Suprapubic skin (tissue), 4 donors: ENCODE data around the gene PPP1R9B. TPM values are rescaled to one million over a fixed set of nuclear protein-coding genes. Genes with fewer than 3 reads are reported as not detected.

ENCODE experiments used
- DNase-seq, 2 donors: peaks; one replicate each; pipeline ENCODE4 v3.0.0-alpha.2; 2019; ENCODE audit warnings: low spot score in 2 of 2
- H3K27ac ChIP-seq: fragments of 200-600 bp; sonication (generic); one replicate; pipeline ENCODE4 v1.5.1; 2019
- H3K27me3 ChIP-seq: fragments of 200-600 bp; sonication (generic); one replicate; pipeline ENCODE4 v1.5.1; 2019
- H3K36me3 ChIP-seq: fragments of 200-600 bp; sonication (generic); one replicate; pipeline ENCODE4 v1.5.1; 2019
- H3K4me1 ChIP-seq: fragments of 200-600 bp; sonication (generic); one replicate; pipeline ENCODE4 v1.5.1; 2019
- H3K4me3 ChIP-seq: fragments of 200-600 bp; sonication (generic); one replicate; pipeline ENCODE4 v1.5.1; 2019; ENCODE audit warnings: mild to moderate bottlenecking
- H3K9me3 ChIP-seq: fragments of 200-600 bp; sonication (generic); one replicate; pipeline ENCODE4 v1.5.1; 2019
- CTCF ChIP-seq, 2 donors: fragments of 200-600 bp in 1 of 2; fragments of 450-650 bp in 1 of 2; sonication (generic) in 1 of 2; IDR thresholded peaks; one replicate each; pipeline ENCODE4 v1.5.1; 2016 to 2019; ENCODE audit warnings: antibody characterized with exemption in 2 of 2, mild to moderate bottlenecking in 1 of 2, moderate library complexity in 1 of 2
- EP300 ChIP-seq: sonication (generic); formaldehyde crosslinking; IDR thresholded peaks from one replicate; pipeline ENCODE4 v1.6.1; 2017; ENCODE audit warnings: antibody characterized with exemption
- POLR2A ChIP-seq, 2 donors: fragments of 450-650 bp; IDR thresholded peaks; one replicate each; pipeline ENCODE4 v1.6.1; 2017; ENCODE audit warnings: antibody characterized with exemption in 2 of 2, mild to moderate bottlenecking in 2 of 2, moderate library complexity in 2 of 2
- POLR2AphosphoS5 ChIP-seq, 3 donors: sonication (generic); formaldehyde crosslinking; IDR thresholded peaks; one replicate each; pipeline ENCODE4 v1.6.1; 2017; ENCODE audit warnings: antibody characterized with exemption in 3 of 3
- WGBS: methylation state at CpG from one replicate; pipeline ENCODE4 v1.1.5; 2018; 5-methylcytosine and 5-hydroxymethylcytosine counted together
- total RNA-seq, 4 donors: library from RNA; depleted of rRNA; stranded (reverse); fragments of >200 nt; gene quantifications; one replicate each; pipeline ENCODE4 v1.1.0, GENCODE V29; 2016

Gene PPP1R9B
- total RNA-seq, 4 donors from 2014 or later: 21.5 to 26.2 (median 23.7) TPM

DNA sequence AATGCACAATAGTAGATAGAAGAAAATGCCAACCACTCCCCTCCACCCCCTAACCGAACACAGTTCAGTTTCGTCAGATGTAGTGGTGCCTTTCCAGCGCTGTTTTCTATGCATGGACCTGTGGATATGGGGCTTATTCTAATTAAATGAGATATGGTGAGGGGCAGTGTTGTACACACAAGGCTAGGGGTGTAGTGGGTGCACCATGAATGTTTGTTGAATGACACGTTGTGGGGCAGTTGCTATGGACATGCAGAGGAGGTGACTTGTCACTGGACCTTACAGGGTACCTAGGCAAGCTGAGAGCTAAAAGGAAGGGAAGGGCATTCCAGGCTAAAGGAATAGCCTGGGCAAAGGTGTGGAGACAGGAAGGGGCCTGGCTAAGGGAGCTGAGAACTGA, 51.9 kb downstream of the PPP1R9B start:
- peaks cover 68% of the 10 kb centered on the region for H3K4me1 ChIP-seq
- peaks cover 32% of the 10 kb centered on the region for H3K36me3 ChIP-seq
- no peak overlapping the region for H3K4me3 ChIP-seq
- WGBS: 77% methylated on average over 4 of the region's 4 CpGs
- DNase-seq: no peak
- TF ChIP-seq EP300 (no peak), POLR2AphosphoS5 (IDR thresholded peaks at IDR 0.05) (no peak), POLR2A (IDR thresholded peaks at IDR 0.05) (no peak), CTCF (IDR thresholded peaks at IDR 0.05) (no peak)
- H3K27me3 ChIP-seq: no peaks in the 10 kb centered on the region
- no peak overlapping the region for H3K27ac ChIP-seq
- H3K9me3 ChIP-seq: no peaks in the 10 kb centered on the region

DNA sequence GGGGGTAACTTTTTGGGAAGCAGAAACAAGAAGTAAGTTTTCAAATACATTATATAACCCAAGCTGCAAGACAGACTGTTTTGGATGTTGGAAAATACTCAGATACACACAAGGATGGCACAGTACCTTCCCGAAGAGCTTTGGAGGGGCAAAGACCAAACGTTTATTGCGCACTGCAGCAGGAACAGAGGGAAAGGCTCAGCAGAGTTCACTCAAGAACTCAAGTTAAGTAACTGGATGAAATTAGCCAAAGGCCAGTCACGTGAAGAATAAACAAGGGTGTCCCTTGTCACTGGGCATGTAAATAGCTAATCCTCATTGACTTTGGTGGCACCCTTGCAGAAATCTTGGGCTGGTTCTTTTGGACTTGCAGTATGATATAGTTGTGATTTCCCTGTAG, 52.6 kb downstream of the PPP1R9B start:
- TF ChIP-seq CTCF (IDR thresholded peaks at IDR 0.05) (no peak), POLR2A (IDR thresholded peaks at IDR 0.05) (no peak)
- no peaks in the 10 kb centered on the region for H3K9me3 ChIP-seq
- no peak overlapping the region for H3K4me3 ChIP-seq
- 75% methylated on average over 4 of the region's 4 CpGs for WGBS
- H3K27ac ChIP-seq: no peak overlapping the region
- H3K36me3 ChIP-seq: peaks cover 32% of the 10 kb centered on the region
- DNase-seq: no peak
- no peaks in the 10 kb centered on the region for H3K27me3 ChIP-seq
- H3K4me1 ChIP-seq: peaks cover 64% of the 10 kb centered on the region

GRCh38 chr17:50097455-50097854, 53.0 kb downstream of the PPP1R9B start:
- H3K27ac ChIP-seq: no peak overlapping the region
- no peaks in the 10 kb centered on the region for H3K9me3 ChIP-seq
- no peak overlapping the region for H3K4me3 ChIP-seq
- DNase-seq: no peak
- peaks cover 59% of the 10 kb centered on the region for H3K4me1 ChIP-seq
- TF ChIP-seq CTCF (IDR thresholded peaks at IDR 0.05) (no peak), POLR2A (IDR thresholded peaks at IDR 0.05) (no peak), EP300 (no peak), POLR2AphosphoS5 (IDR thresholded peaks at IDR 0.05) (no peak)
- no peaks in the 10 kb centered on the region for H3K27me3 ChIP-seq
- peaks cover 32% of the 10 kb centered on the region for H3K36me3 ChIP-seq
- WGBS: 81% methylated on average over 3 of the region's 7 CpGs

DNA sequence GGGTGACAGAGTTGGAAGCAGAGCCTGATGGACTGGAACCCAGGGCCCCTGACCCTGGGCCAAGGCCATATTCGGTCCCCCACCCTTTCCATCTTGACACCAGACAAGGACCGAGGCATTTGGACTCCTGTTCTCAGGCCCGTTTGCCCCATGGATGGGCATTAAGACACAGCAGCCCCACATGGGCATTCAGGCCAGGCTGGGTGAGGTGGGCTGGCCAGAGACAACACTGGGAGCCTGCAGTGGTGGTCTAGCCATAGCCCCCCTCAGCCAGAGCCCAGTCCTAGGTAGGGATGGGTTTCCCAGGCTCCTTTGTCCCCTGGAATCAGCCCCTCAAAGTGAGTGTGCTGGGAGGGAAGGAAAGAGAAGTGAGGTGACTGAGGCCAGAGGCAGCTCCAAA, 53.7 kb downstream of the PPP1R9B start:
- Histone ChIP-seq H3K9me3 (no peaks in the 10 kb centered on the region), H3K4me3 (peak overlapping the region; percentile 73), H3K27me3 (no peaks in the 10 kb centered on the region), H3K4me1 (peaks cover 52% of the 10 kb centered on the region), H3K36me3 (peaks cover 29% of the 10 kb centered on the region), H3K27ac (no peak overlapping the region)
- no peak for DNase-seq
- WGBS: 60% methylated on average over 1 of the region's 3 CpGs
- TF ChIP-seq POLR2A (IDR thresholded peaks at IDR 0.05) (no peak), EP300 (no peak), POLR2AphosphoS5 (IDR thresholded peaks at IDR 0.05) (no peak), CTCF (IDR thresholded peaks at IDR 0.05) (no peak)

- DNase-seq: no peak
- H3K9me3 ChIP-seq: no peaks in the 10 kb centered on the region
- peaks cover 28% of the 10 kb centered on the region for H3K36me3 ChIP-seq
- H3K4me1 ChIP-seq: peaks cover 46% of the 10 kb centered on the region
- no peaks in the 10 kb centered on the region for H3K27me3 ChIP-seq
- TF ChIP-seq CTCF (IDR thresholded peaks at IDR 0.05) (no peak), POLR2AphosphoS5 (IDR thresholded peaks at IDR 0.05) (no peak), EP300 (no peak), POLR2A (IDR thresholded peaks at IDR 0.05) (no peak)
- WGBS: 17% methylated on average over 5 of the region's 6 CpGs
- peak overlapping the region; percentile 73 for H3K4me3 ChIP-seq
- H3K27ac ChIP-seq: peak overlapping the region; percentile 74
Measured at GRCh38 chr17:50096092-50096491, 54.4 kb downstream of the PPP1R9B start.
